ENCODE results near the gene FGF14. TPM values are rescaled to one million over a fixed set of nuclear protein-coding genes. Genes with fewer than 3 reads are reported as not detected.

FGF14 gene
- total and polyA plus RNA-seq, 2 experiments from 2014 or later, result 0.73 TPM; not detected in 1

DNA sequence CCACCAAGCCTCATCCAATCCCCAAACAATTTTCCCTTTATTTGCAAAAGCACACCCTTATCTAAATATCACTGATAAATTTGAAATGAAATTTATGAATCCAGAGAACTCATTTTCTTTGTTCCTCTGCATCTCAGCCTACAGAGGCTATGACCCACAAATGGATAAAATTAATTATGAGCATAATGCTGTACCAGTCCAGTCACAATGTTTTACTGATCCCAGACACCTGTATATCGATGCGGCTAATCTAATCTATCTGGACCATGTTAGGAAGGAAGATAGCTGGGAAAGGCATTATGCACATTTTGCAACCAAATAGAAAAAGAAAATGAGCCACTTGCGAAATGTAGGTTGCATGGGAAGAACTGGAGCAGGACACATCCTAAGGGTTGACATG, 150.0 kb downstream of the FGF14 start:
- Histone ChIP-seq H3K4me1 (ENCODE audit: insufficient read depth) (no peaks in the 10 kb centered on the region), H4K20me1 (ENCODE audit: insufficient read depth, poor library complexity, severe bottlenecking) (no peaks in the 10 kb centered on the region), H3K9me2 (replicated peaks; ENCODE audit: insufficient read depth) (no peaks in the 10 kb centered on the region), H3K36me3 (replicated peaks; ENCODE audit: insufficient read depth, low read depth) (no peaks in the 10 kb centered on the region), H3K9me3 (ENCODE audit: low read depth) (no peaks in the 10 kb centered on the region), H3K4me2 (no peak overlapping the region), H3K27me3 (no peaks in the 10 kb centered on the region), H3K79me2 (no peaks in the 10 kb centered on the region), H2AFZ (no peak overlapping the region), H3K4me3 (no peak overlapping the region), H3K27ac (no peak overlapping the region)
- DNase-seq (ENCODE audit: low spot score), result no peak
- no peak for TF ChIP-seq EZH2 (IDR thresholded peaks at IDR 0.05; ENCODE audit: borderline replicate concordance)
- TF ChIP-seq, protein P1, sequence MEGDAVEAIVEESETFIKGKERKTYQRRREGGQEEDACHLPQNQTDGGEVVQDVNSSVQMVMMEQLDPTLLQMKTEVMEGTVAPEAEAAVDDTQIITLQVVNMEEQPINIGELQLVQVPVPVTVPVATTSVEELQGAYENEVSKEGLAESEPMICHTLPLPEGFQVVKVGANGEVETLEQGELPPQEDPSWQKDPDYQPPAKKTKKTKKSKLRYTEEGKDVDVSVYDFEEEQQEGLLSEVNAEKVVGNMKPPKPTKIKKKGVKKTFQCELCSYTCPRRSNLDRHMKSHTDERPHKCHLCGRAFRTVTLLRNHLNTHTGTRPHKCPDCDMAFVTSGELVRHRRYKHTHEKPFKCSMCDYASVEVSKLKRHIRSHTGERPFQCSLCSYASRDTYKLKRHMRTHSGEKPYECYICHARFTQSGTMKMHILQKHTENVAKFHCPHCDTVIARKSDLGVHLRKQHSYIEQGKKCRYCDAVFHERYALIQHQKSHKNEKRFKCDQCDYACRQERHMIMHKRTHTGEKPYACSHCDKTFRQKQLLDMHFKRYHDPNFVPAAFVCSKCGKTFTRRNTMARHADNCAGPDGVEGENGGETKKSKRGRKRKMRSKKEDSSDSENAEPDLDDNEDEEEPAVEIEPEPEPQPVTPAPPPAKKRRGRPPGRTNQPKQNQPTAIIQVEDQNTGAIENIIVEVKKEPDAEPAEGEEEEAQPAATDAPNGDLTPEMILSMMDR (IDR thresholded peaks at IDR 0.05; ENCODE audit: poor library complexity), result no peak
- WGBS (ENCODE audit: low lambda C conversion rate, missing lambda C conversion rate), result 73% methylated on average over 3 of the region's 3 CpGs

DNA sequence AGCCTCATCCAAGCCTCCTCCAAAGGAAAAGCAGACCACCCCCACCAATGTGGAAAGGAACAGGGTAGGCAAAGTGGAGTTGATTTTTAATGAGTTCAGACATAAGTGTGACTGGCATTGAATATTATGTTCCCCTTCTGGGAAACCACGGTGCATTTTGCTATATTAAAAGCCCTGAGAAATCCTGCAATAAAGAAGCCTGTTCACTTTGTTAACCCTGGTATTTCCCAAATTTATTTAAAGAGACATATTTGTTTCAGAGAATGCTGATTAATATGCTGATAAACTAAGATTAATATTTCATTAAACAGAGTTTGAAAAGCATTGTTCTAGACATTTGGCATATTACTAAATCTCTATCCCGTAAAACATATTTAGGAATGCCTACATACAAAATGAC, 151.4 kb downstream of the FGF14 start:
- no peaks in the 10 kb centered on the region for H4K20me1 ChIP-seq (ENCODE audit: insufficient read depth, poor library complexity, severe bottlenecking)
- no peaks in the 10 kb centered on the region for H3K36me3 ChIP-seq (replicated peaks; ENCODE audit: insufficient read depth, low read depth)
- no peaks in the 10 kb centered on the region for H3K27me3 ChIP-seq
- H3K9me3 ChIP-seq (ENCODE audit: low read depth), result no peaks in the 10 kb centered on the region
- no peak overlapping the region for H3K4me3 ChIP-seq
- no peaks in the 10 kb centered on the region for H3K9me2 ChIP-seq (replicated peaks; ENCODE audit: insufficient read depth)
- TF ChIP-seq, protein P1 (IDR thresholded peaks at IDR 0.05; ENCODE audit: poor library complexity), result no peak
- TF ChIP-seq EZH2 (IDR thresholded peaks at IDR 0.05; ENCODE audit: borderline replicate concordance) (no peak), EZH2phosphoT487 (IDR thresholded peaks at IDR 0.05; ENCODE audit: low read depth, severe bottlenecking, unreplicated experiment) (no peak)
- no peaks in the 10 kb centered on the region for H3K79me2 ChIP-seq
- H2AFZ ChIP-seq, result no peak overlapping the region
- WGBS (ENCODE audit: low lambda C conversion rate, missing lambda C conversion rate), result 86% methylated on average over 2 of the region's 2 CpGs
- no peak overlapping the region for H3K4me2 ChIP-seq
- H3K27ac ChIP-seq, result no peak overlapping the region
- DNase-seq (ENCODE audit: low spot score), result no peak
- H3K4me1 ChIP-seq (ENCODE audit: insufficient read depth), result no peaks in the 10 kb centered on the region

DNA sequence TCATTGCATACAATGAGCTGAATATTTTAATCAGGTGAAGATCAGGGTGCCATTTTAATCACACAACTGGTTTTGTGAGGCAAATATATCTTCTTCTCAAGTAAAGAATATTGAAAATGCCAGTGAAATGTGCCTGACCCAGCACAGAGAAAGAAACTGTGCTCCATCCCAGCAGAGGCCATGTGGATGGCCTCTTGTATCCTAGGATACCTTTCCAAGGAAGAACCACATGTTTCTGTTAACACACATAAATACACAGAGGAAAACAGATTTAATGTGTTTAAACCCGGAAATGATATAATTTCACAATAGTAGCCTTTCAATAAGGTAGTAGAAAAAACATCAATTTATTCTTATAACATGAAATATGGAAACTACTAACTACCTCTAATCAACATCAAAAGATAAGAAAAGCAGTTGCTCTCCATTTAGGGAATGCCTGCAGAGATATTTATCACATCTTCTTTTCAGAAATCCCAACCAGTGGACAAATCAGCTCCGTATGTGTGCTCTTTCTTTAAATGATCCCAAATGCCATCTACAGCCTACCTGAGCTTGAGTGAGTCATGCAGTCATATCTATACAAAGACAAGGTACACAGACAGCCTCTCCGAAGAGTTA, 157.1 kb downstream of the FGF14 start:
- Histone ChIP-seq H3K4me2 (no peak overlapping the region), H4K20me1 (ENCODE audit: insufficient read depth, poor library complexity, severe bottlenecking) (no peaks in the 10 kb centered on the region), H3K4me3 (no peak overlapping the region), H3K27ac (no peak overlapping the region), H3K27me3 (no peaks in the 10 kb centered on the region), H3K9me2 (replicated peaks; ENCODE audit: insufficient read depth) (no peaks in the 10 kb centered on the region), H2AFZ (no peak overlapping the region), H3K79me2 (no peaks in the 10 kb centered on the region), H3K9me3 (ENCODE audit: low read depth) (no peaks in the 10 kb centered on the region), H3K36me3 (replicated peaks; ENCODE audit: insufficient read depth, low read depth) (no peaks in the 10 kb centered on the region), H3K4me1 (ENCODE audit: insufficient read depth) (no peaks in the 10 kb centered on the region)
- DNase-seq (ENCODE audit: low spot score), result no peak
- TF ChIP-seq, protein P1 (IDR thresholded peaks at IDR 0.05; ENCODE audit: poor library complexity), result no peak
- TF ChIP-seq EZH2 (IDR thresholded peaks at IDR 0.05; ENCODE audit: borderline replicate concordance) (no peak), EZH2phosphoT487 (IDR thresholded peaks at IDR 0.05; ENCODE audit: low read depth, severe bottlenecking, unreplicated experiment) (no peak)
- WGBS (ENCODE audit: low lambda C conversion rate, missing lambda C conversion rate), result 66% methylated on average over 3 of the region's 3 CpGs
